Measurements from ENCODE around the gene YY1. TPM values are rescaled to one million over a fixed set of nuclear protein-coding genes. Genes with fewer than 3 reads are reported as not detected.

Gene YY1
- total and polyA plus RNA-seq, 2 experiments from 2014 or later = 38.2 to 43.3 TPM

- H3K9ac ChIP-seq = no peak overlapping the region
- WGBS, 2 experiments (ENCODE audit: low coverage in 1 of 2, low lambda C conversion rate in 2 of 2, missing lambda C conversion rate in 2 of 2) = 93 to 98% methylated on average over 2 of the region's 2 CpGs
Measured at GRCh38 chr14:100250732-100251465, 12.0 kb downstream of the YY1 start.

GRCh38 chr14:100252684-100253083, 13.7 kb downstream of the YY1 start:
- peaks cover 62% of the 10 kb centered on the region for H4K20me1 ChIP-seq (ENCODE audit: insufficient read depth)
- no peak overlapping the region for H3K27ac ChIP-seq
- in situ Hi-C loops (cut with MboI) = no loop called here
- H3K79me2 ChIP-seq (ENCODE audit: insufficient read depth) = peaks cover 100% of the 10 kb centered on the region
- no peak overlapping the region for H3K9ac ChIP-seq
- no peaks in the 10 kb centered on the region for H3K27me3 ChIP-seq (replicated peaks; ENCODE audit: insufficient read depth)
- H3K4me1 ChIP-seq (ENCODE audit: insufficient read depth) = no peaks in the 10 kb centered on the region
- no peak for TF ChIP-seq EZH2phosphoT487 (IDR thresholded peaks at IDR 0.05; ENCODE audit: insufficient read depth, low read depth)
- TF ChIP-seq EZH2 (IDR thresholded peaks at IDR 0.05; ENCODE audit: insufficient read depth, poor library complexity, severe bottlenecking) = no peak
- H3K36me3 ChIP-seq (ENCODE audit: low read depth) = no peaks in the 10 kb centered on the region
- no peak overlapping the region for H2AFZ ChIP-seq
- H3K4me3 ChIP-seq = no peak overlapping the region
- DNase-seq = no peak
- H3K4me2 ChIP-seq (ENCODE audit: unreplicated experiment) = no peak overlapping the region
- no peaks in the 10 kb centered on the region for H3K9me3 ChIP-seq (ENCODE audit: low read depth)
- peaks cover 13% of the 10 kb centered on the region; the same call in 1 of the 2 replicates for H3F3A ChIP-seq (ENCODE audit: insufficient read depth)
- no peaks in the 10 kb centered on the region for H3K9me2 ChIP-seq (ENCODE audit: insufficient read depth)

More at GRCh38 chr14:100250732-100251465, 12.0 kb downstream of the YY1 start:
- peaks cover 73% of the 10 kb centered on the region for H4K20me1 ChIP-seq (ENCODE audit: insufficient read depth)
- no peaks in the 10 kb centered on the region for H3K27me3 ChIP-seq (replicated peaks; ENCODE audit: insufficient read depth)
- peaks cover 11% of the 10 kb centered on the region; the same call in 1 of the 2 replicates for H3F3A ChIP-seq (ENCODE audit: insufficient read depth)
- in situ Hi-C loops (cut with MboI) = no loop called here
- H3K27ac ChIP-seq = no peak overlapping the region
- H3K36me3 ChIP-seq (ENCODE audit: low read depth) = no peaks in the 10 kb centered on the region
- H3K79me2 ChIP-seq (ENCODE audit: insufficient read depth) = peaks cover 100% of the 10 kb centered on the region
- no peaks in the 10 kb centered on the region for H3K9me2 ChIP-seq (ENCODE audit: insufficient read depth)
- no peak for TF ChIP-seq EZH2phosphoT487 (IDR thresholded peaks at IDR 0.05; ENCODE audit: insufficient read depth, low read depth)
- no peak for TF ChIP-seq EZH2 (IDR thresholded peaks at IDR 0.05; ENCODE audit: insufficient read depth, poor library complexity, severe bottlenecking)
- peaks cover 15% of the 10 kb centered on the region for H3K4me1 ChIP-seq (ENCODE audit: insufficient read depth)
- no peak for DNase-seq
- no peak overlapping the region for H3K4me2 ChIP-seq (ENCODE audit: unreplicated experiment)
- H2AFZ ChIP-seq = no peak overlapping the region
- H3K9me3 ChIP-seq (ENCODE audit: low read depth) = no peaks in the 10 kb centered on the region
- no peak overlapping the region for H3K4me3 ChIP-seq

- no peak overlapping the region for H2AFZ ChIP-seq
- H3K79me2 ChIP-seq (ENCODE audit: insufficient read depth) = peaks cover 100% of the 10 kb centered on the region
- in situ Hi-C loops (cut with MboI) = no loop called here
- no peaks in the 10 kb centered on the region for H3K9me2 ChIP-seq (ENCODE audit: insufficient read depth)
- no peaks in the 10 kb centered on the region for H3K36me3 ChIP-seq (ENCODE audit: low read depth)
- H3K4me3 ChIP-seq = no peak overlapping the region
- H3K4me1 ChIP-seq (ENCODE audit: insufficient read depth) = no peaks in the 10 kb centered on the region
- H4K20me1 ChIP-seq (ENCODE audit: insufficient read depth) = peaks cover 48% of the 10 kb centered on the region
- H3K9ac ChIP-seq = no peak overlapping the region
- DNase-seq = no peak
- no peaks in the 10 kb centered on the region for H3K27me3 ChIP-seq (replicated peaks; ENCODE audit: insufficient read depth)
- TF ChIP-seq EZH2 (IDR thresholded peaks at IDR 0.05; ENCODE audit: insufficient read depth, poor library complexity, severe bottlenecking) (no peak), EZH2phosphoT487 (IDR thresholded peaks at IDR 0.05; ENCODE audit: insufficient read depth, low read depth) (no peak)
- no peak overlapping the region for H3K27ac ChIP-seq
- H3K9me3 ChIP-seq (ENCODE audit: low read depth) = no peaks in the 10 kb centered on the region
- peaks cover 5% of the 10 kb centered on the region; the same call in 1 of the 2 replicates for H3F3A ChIP-seq (ENCODE audit: insufficient read depth)
- WGBS, 2 experiments (ENCODE audit: low coverage in 1 of 2, low lambda C conversion rate in 2 of 2, missing lambda C conversion rate in 2 of 2) = 97 to 99% methylated on average over 3 of the region's 3 CpGs
- no peak overlapping the region for H3K4me2 ChIP-seq (ENCODE audit: unreplicated experiment)
Measured at GRCh38 chr14:100256339-100256895, 17.5 kb downstream of the YY1 start.

- TF ChIP-seq EZH2phosphoT487 (IDR thresholded peaks at IDR 0.05; ENCODE audit: insufficient read depth, low read depth) (no peak), EZH2 (IDR thresholded peaks at IDR 0.05; ENCODE audit: insufficient read depth, poor library complexity, severe bottlenecking) (no peak)
- WGBS, 2 experiments (ENCODE audit: low coverage in 1 of 2, low lambda C conversion rate in 2 of 2, missing lambda C conversion rate in 2 of 2) = 87 to 92% methylated on average over 3 of the region's 3 CpGs
- peaks cover 27% of the 10 kb centered on the region for H4K20me1 ChIP-seq (ENCODE audit: insufficient read depth)
Measured at GRCh38 chr14:100261621-100262020, 22.7 kb downstream of the YY1 start.

More at GRCh38 chr14:100261621-100262020, 22.7 kb downstream of the YY1 start:
- in situ Hi-C loops (cut with MboI) = no loop called here
- DNase-seq = no peak
- no peaks in the 10 kb centered on the region for H3K9me2 ChIP-seq (ENCODE audit: insufficient read depth)
- no peak overlapping the region for H3K9ac ChIP-seq
- no peak overlapping the region for H2AFZ ChIP-seq
- H3K4me3 ChIP-seq = no peak overlapping the region
- H3K79me2 ChIP-seq (ENCODE audit: insufficient read depth) = peaks cover 100% of the 10 kb centered on the region
- no peaks in the 10 kb centered on the region for H3K36me3 ChIP-seq (ENCODE audit: low read depth)
- no peak overlapping the region for H3K4me2 ChIP-seq (ENCODE audit: unreplicated experiment)
- H3K27ac ChIP-seq = no peak overlapping the region
- H3K27me3 ChIP-seq (replicated peaks; ENCODE audit: insufficient read depth) = no peaks in the 10 kb centered on the region
- H3K4me1 ChIP-seq (ENCODE audit: insufficient read depth) = no peaks in the 10 kb centered on the region
- H3F3A ChIP-seq (ENCODE audit: insufficient read depth) = no peaks in the 10 kb centered on the region
- no peaks in the 10 kb centered on the region for H3K9me3 ChIP-seq (ENCODE audit: low read depth)

All from GM23248 (cell line).